GM18951 (cell line): Measurements from ENCODE around the gene MYH13.

Source experiments
- POLR2A ChIP-seq: IDR thresholded peaks from 4 replicates; pipeline ENCODE4 v1.6.1; 2011; ENCODE audit warnings: mild to moderate bottlenecking; ENCODE audit not compliant: insufficient read length, insufficient read depth; ENCODE audit errors: extremely low read depth
- in situ Hi-C: fragments of 300-500 bp; cut with MboI; formaldehyde crosslinking; loops from one replicate; pipeline ENCODE4 v1.12.0; 2022; ENCODE audit warnings: low sequenced_read_pairs, mixed read lengths, inconsistent platforms; ENCODE audit not compliant: unreplicated experiment

The MYH13 gene

GRCh38 chr17:10278218-10278617, 94.6 kb downstream of the MYH13 start:
- in situ Hi-C loops = no loop called here
- TF ChIP-seq POLR2A = no peak

GRCh38 chr17:10276436-10276835, 96.4 kb downstream of the MYH13 start:
- in situ Hi-C loops = no loop called here
- no peak for TF ChIP-seq POLR2A

GRCh38 chr17:10275418-10275817, 97.4 kb downstream of the MYH13 start:
- in situ Hi-C loops = no loop called here
- no peak for TF ChIP-seq POLR2A

- in situ Hi-C loops = no loop called here
- TF ChIP-seq POLR2A = no peak
These were observed 101.7 kb downstream of the MYH13 start for GRCh38 chr17:10271106-10271562.

- in situ Hi-C loops = no loop called here
- TF ChIP-seq POLR2A = no peak
These were observed 102.5 kb downstream of the MYH13 start for GRCh38 chr17:10270258-10270657.

- no peak for TF ChIP-seq POLR2A
- in situ Hi-C loops = no loop called here
These were observed 104.8 kb downstream of the MYH13 start for GRCh38 chr17:10268005-10268404.

GRCh38 chr17:10266296-10266876, 106.4 kb downstream of the MYH13 start:
- no peak for TF ChIP-seq POLR2A
- in situ Hi-C loops = no loop called here

- in situ Hi-C loops = no loop called here
- TF ChIP-seq POLR2A = no peak
These were observed 107.6 kb downstream of the MYH13 start for GRCh38 chr17:10265100-10265810.

GRCh38 chr17:10264051-10264450, 108.8 kb downstream of the MYH13 start:
- no peak for TF ChIP-seq POLR2A
- in situ Hi-C loops = no loop called here

- no peak for TF ChIP-seq POLR2A
- in situ Hi-C loops = no loop called here
These were observed 110.4 kb downstream of the MYH13 start for GRCh38 chr17:10262451-10262850.

- in situ Hi-C loops = no loop called here
- no peak for TF ChIP-seq POLR2A
These were observed 111.7 kb downstream of the MYH13 start for GRCh38 chr17:10261098-10261497.

- no peak for TF ChIP-seq POLR2A
- in situ Hi-C loops = no loop called here
These were observed 121.4 kb downstream of the MYH13 start for GRCh38 chr17:10251212-10251948.
